Measurements from ENCODE around the gene RBM26.
A peak's percentile ranks its signal among the peaks of the same experiment; 100 is the strongest.

Gene RBM26

GRCh38 chr13:79419365-79419764, 13.3 kb upstream of the RBM26 start:
- no peak for DNase-seq

- DNase-seq: no peak
Observed at GRCh38 chr13:79417741-79418140, 11.7 kb upstream of the RBM26 start.

- DNase-seq: no peak
Observed at GRCh38 chr13:79413521-79413920, 7.5 kb upstream of the RBM26 start.

- no peak for DNase-seq
Observed at GRCh38 chr13:79409828-79410227, 3.8 kb upstream of the RBM26 start.

- no peak for DNase-seq
Observed at GRCh38 chr13:79407349-79407979, 1.4 kb upstream of the RBM26 start.

GRCh38 chr13:79406597-79406908, 498 bp upstream of the RBM26 start:
- DNase-seq: peak in 1 of 2 experiments; percentile 45

- no peak for DNase-seq
Observed at GRCh38 chr13:79405501-79405830, 589 bp downstream of the RBM26 start.

GRCh38 chr13:79404985-79405384, 1.1 kb downstream of the RBM26 start:
- DNase-seq: no peak

- DNase-seq: no peak
Observed at GRCh38 chr13:79404361-79404760, 1.7 kb downstream of the RBM26 start.

GRCh38 chr13:79403113-79403512, 2.9 kb downstream of the RBM26 start:
- DNase-seq: no peak

GRCh38 chr13:79402679-79403078, 3.4 kb downstream of the RBM26 start:
- DNase-seq: no peak

- no peak for DNase-seq
Observed at GRCh38 chr13:79402074-79402635, 3.9 kb downstream of the RBM26 start.

- no peak for DNase-seq
Observed at GRCh38 chr13:79401259-79402070, 4.6 kb downstream of the RBM26 start.

- no peak for DNase-seq
Observed at GRCh38 chr13:79398915-79399314, 7.1 kb downstream of the RBM26 start.

- no peak for DNase-seq
Observed at GRCh38 chr13:79398127-79398526, 7.9 kb downstream of the RBM26 start.

GRCh38 chr13:79395881-79396280, 10.2 kb downstream of the RBM26 start:
- no peak for DNase-seq

- peak in 1 of 2 experiments; percentile 16 for DNase-seq
Observed at GRCh38 chr13:79393564-79394249, 12.3 kb downstream of the RBM26 start.

- DNase-seq: no peak
Observed at GRCh38 chr13:79392882-79393563, 13.0 kb downstream of the RBM26 start.

GRCh38 chr13:79389026-79389425, 17.0 kb downstream of the RBM26 start:
- no peak for DNase-seq

- DNase-seq: no peak
Observed at GRCh38 chr13:79387853-79388252, 18.2 kb downstream of the RBM26 start.

GRCh38 chr13:79386125-79386826, 19.8 kb downstream of the RBM26 start:
- no peak for DNase-seq

GRCh38 chr13:79385694-79386093, 20.4 kb downstream of the RBM26 start:
- no peak for DNase-seq
